Left ventricle myocardium inferior (tissue), 1 donor: ENCODE data around the gene MMP24. TPM values are rescaled to one million over a fixed set of nuclear protein-coding genes. Genes with fewer than 3 reads are reported as not detected.

Source experiments
- DNase-seq: peaks from one replicate; pipeline ENCODE4 v3.0.0-alpha.2; 2020
- H3K27ac ChIP-seq: fragments of 200-600 bp; replicated peaks from 2 replicates; pipeline ENCODE4 v1.8.0; 2021
- H3K27me3 ChIP-seq: fragments of 200-600 bp; 2 replicates; pipeline ENCODE4 v1.8.0; 2021; ENCODE audit warnings: low read depth
- H3K36me3 ChIP-seq: fragments of 200-600 bp; 2 replicates; pipeline ENCODE4 v1.8.0; 2021
- H3K4me1 ChIP-seq: fragments of 200-600 bp; 2 replicates; pipeline ENCODE4 v1.8.0; 2021
- H3K4me3 ChIP-seq: fragments of 200-600 bp; 2 replicates; pipeline ENCODE4 v1.8.0; 2021; ENCODE audit warnings: mild to moderate bottlenecking, moderate library complexity
- H3K9me3 ChIP-seq: fragments of 200-600 bp; replicated peaks from 2 replicates; pipeline ENCODE4 v1.8.0; 2021
- CTCF ChIP-seq: fragments of 200-600 bp; IDR thresholded peaks from 2 replicates; pipeline ENCODE4 v1.8.0; 2021; ENCODE audit warnings: antibody characterized with exemption, mild to moderate bottlenecking, borderline replicate concordance
- intact Hi-C: fragments of 100-400 bp; cut with micrococcal nuclease; formaldehyde crosslinking; loops from one replicate; pipeline ENCODE4 v1.11.0; 2022
- total RNA-seq: library from RNA; stranded (reverse); fragmentation: NEBNext Ultra II Directional; extraction: Animal tissue kit (Norgen Biotek cat#: 25700); gene quantifications from one replicate; pipeline ENCODE4 v1.2.1, GENCODE V29; 2021
- donor health status: DM: no; HTN: yes; CAD: no; lungs with severe emphysema.

Gene MMP24
- total RNA-seq, 1 donor from 2014 or later: 0.25 TPM

DNA sequence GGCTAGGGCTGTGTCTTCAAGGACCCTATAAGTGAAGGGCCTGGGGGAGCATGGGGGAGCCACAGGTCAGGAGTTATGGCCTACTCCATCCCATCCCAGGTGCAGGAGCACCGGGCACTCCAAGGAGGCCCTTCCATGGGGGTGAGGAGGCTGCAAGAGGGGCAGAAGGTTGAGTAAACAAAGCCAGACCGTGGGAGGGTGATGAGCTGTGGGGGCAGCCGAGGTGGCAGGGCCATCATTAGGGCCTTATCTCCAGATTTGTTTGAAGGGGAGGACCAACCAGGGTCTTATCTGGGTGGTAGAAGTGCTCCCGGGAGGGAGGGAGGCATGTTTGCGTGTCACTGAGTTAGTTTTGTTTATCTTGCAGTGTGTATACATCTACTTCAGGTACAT, 67.8 kb downstream of the MMP24 start:
- H3K4me3 ChIP-seq: no peak overlapping the region
- DNase-seq: no peak
- no peaks in the 10 kb centered on the region for H3K9me3 ChIP-seq
- TF ChIP-seq CTCF: no peak
- intact Hi-C loops: no loop called here
- no peak overlapping the region for H3K27ac ChIP-seq
- H3K4me1 ChIP-seq: peaks cover 7% of the 10 kb centered on the region
- peaks cover 53% of the 10 kb centered on the region for H3K27me3 ChIP-seq
- no peaks in the 10 kb centered on the region for H3K36me3 ChIP-seq

GRCh38 chr20:35295058-35295457, 68.6 kb downstream of the MMP24 start:
- no peak overlapping the region for H3K27ac ChIP-seq
- no peak overlapping the region for H3K4me3 ChIP-seq
- no peaks in the 10 kb centered on the region for H3K9me3 ChIP-seq
- no peak for TF ChIP-seq CTCF
- no peaks in the 10 kb centered on the region for H3K36me3 ChIP-seq
- H3K27me3 ChIP-seq: peaks cover 53% of the 10 kb centered on the region
- DNase-seq: no peak
- intact Hi-C loops: no loop called here
- H3K4me1 ChIP-seq: peaks cover 7% of the 10 kb centered on the region

DNA sequence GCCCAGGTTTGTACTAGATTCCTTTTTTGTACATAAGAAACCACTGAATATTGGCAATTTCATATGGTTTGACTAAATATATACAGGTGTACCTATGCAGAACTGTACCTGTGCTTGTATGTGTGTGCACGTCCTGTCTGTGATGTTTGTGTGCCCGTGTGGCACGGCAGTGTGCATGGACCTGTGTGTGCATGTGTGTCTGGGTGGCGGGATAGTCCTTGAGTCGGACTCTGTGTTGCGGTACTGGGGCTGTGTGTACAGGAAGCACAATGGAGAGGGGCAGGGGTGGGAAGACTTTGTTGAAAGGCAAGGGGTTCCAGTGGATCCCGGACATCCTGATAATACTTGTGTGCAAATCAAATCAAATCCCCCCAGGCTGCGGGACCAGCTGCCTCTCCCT, 69.2 kb downstream of the MMP24 start:
- peaks cover 7% of the 10 kb centered on the region for H3K4me1 ChIP-seq
- no peaks in the 10 kb centered on the region for H3K36me3 ChIP-seq
- intact Hi-C loops: no loop called here
- no peak for DNase-seq
- H3K9me3 ChIP-seq: no peaks in the 10 kb centered on the region
- peaks cover 53% of the 10 kb centered on the region for H3K27me3 ChIP-seq
- H3K27ac ChIP-seq: no peak overlapping the region
- no peak overlapping the region for H3K4me3 ChIP-seq
- no peak for TF ChIP-seq CTCF

GRCh38 chr20:35296101-35296554, 69.6 kb downstream of the MMP24 start:
- DNase-seq: no peak
- no peak for TF ChIP-seq CTCF
- intact Hi-C loops: no loop called here
- H3K27ac ChIP-seq: no peak overlapping the region
- H3K4me3 ChIP-seq: no peak overlapping the region
- H3K9me3 ChIP-seq: no peaks in the 10 kb centered on the region
- no peaks in the 10 kb centered on the region for H3K36me3 ChIP-seq
- H3K4me1 ChIP-seq: peaks cover 7% of the 10 kb centered on the region
- peaks cover 53% of the 10 kb centered on the region for H3K27me3 ChIP-seq

DNA sequence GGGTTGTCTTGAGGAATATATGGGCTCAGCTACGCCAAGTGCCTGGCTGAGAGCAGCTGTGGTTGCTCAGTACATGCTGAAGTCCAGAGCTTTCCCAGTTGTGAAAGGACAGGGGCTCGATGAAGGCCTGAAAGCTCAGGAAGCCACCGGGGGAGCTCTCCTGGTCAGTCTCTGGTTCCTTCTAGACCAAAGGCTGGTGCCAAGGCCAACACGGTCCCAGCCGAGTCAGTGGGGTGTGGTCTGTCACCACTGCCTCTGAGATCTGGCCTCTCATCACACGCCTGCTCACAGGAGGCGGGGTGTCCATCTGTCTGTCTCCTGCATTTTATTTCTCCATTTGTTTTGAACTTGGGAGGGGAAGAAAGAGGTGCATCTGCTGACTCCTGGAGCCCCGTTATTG, 70.7 kb downstream of the MMP24 start:
- Histone ChIP-seq H3K4me1 (peaks cover 7% of the 10 kb centered on the region), H3K27ac (no peak overlapping the region), H3K36me3 (no peaks in the 10 kb centered on the region), H3K4me3 (no peak overlapping the region), H3K27me3 (peaks cover 43% of the 10 kb centered on the region), H3K9me3 (no peaks in the 10 kb centered on the region)
- no peak for DNase-seq
- no peak for TF ChIP-seq CTCF
- intact Hi-C loops: no loop called here

DNA sequence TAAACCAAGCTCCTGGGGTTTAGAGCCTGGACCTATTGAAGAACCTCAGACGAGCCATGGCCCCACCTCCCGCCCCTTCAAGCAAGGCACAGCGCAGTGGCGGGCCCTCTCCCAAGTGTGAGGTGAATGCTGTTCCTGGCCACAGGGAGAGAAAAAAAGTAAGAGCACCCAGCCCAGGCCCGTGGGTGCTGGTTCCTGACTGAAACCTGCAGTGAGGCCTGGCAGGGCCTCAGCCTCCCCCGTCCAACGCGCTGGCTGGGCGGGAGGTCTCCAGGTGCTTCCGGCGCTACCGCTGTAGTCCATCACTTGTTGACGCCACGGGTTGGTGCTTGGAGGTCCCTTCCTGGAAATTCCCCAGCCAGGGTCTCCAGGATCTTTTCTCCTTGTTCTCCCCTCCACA, 71.2 kb downstream of the MMP24 start:
- no peak for DNase-seq
- intact Hi-C loops: no loop called here
- no peak overlapping the region for H3K27ac ChIP-seq
- H3K36me3 ChIP-seq: no peaks in the 10 kb centered on the region
- peaks cover 7% of the 10 kb centered on the region for H3K4me1 ChIP-seq
- H3K9me3 ChIP-seq: no peaks in the 10 kb centered on the region
- no peak overlapping the region for H3K4me3 ChIP-seq
- TF ChIP-seq CTCF: no peak
- peaks cover 37% of the 10 kb centered on the region for H3K27me3 ChIP-seq
